NCI-H187 treated with DMSO at 0.1 percent for 48 hours (cell line): ENCODE data around the gene PBOV1.
"Not testable (repeated sequence)": the region's sequence is repeated elsewhere in the genome, so short reads cannot be mapped to it uniquely, and the experiment has no call there.

Experiments
- DNase-seq: peaks from one replicate; lab custom pipeline; 2025; lab: John Stamatoyannopoulos, UW

PBOV1 gene

DNA sequence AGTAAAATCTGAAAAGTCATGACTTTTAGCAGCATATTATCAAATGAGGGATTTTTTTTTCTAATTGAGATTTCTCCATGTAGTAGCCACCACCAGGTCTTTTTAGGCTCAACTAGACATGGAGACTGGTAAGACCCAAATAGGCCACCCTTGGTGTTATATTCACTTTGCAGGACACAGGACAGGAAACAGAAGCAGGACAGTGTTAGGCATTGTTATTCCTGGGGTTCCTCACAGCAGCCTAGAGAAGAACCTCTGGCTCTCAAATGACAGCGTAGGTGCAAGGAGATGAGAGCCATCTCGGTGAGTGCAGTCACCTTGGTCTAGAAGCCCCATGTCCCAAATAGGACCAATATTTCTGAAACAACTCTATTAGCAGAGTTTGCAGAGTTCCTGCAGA lies 19.2 kb upstream of the PBOV1 start:
- DNase-seq: no peak

DNA sequence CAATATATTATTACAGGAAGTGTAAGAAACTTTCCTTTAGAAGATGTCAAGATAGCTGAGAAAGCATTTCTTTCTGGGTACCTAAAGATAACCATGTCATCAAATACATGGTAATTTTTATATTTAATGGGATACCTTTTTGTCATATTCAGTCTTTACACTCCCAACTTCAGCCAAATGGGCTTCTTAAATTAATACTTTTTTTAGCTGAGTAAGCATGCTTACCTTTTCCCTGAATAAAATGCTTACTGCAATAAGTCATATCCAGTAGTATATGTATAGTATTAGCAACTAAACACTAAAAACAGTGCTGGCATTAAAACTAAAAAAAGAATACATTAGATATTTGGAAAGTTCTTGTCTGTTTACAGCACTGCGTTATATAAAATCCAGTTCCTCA lies 17.4 kb upstream of the PBOV1 start:
- no peak for DNase-seq

DNA sequence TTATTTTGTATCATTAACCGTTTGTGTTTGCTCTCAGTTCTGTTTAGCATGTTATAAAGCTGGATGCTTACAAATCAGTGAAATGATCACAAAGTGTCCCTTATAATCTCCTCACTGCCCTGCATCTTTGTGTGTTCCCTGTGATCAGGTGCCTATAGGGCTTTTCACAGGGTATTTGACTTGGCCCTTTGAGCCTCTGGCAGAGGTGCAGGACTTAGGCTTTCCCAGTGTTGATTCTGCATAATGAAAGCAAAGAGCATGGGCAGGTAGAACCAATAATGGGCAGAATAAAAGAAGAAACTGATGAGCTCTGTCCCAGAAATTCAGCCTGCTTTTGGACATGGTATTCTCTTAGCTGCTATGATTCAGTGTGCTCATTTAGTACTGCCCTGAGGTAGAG lies 16.9 kb upstream of the PBOV1 start:
- no peak for DNase-seq

DNA sequence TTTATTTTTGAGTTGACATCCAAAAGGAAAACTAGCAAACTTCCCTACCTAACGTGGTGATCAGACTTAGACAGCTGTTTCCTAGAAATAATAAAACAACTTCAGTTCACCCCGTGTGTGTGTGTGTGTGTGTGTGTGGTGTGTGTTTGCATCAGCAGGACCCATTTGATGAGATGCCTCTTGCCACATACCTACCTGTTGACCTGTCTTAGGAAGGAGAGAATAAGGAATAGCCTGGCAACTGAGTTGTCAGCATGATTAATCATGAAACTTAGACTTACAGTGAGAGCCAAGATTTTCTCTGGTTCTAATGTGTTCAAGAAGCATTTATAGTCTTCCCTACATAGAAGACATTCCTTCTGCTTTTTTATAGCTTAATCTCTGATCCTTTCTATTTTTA lies 16.1 kb upstream of the PBOV1 start:
- no peak for DNase-seq

DNA sequence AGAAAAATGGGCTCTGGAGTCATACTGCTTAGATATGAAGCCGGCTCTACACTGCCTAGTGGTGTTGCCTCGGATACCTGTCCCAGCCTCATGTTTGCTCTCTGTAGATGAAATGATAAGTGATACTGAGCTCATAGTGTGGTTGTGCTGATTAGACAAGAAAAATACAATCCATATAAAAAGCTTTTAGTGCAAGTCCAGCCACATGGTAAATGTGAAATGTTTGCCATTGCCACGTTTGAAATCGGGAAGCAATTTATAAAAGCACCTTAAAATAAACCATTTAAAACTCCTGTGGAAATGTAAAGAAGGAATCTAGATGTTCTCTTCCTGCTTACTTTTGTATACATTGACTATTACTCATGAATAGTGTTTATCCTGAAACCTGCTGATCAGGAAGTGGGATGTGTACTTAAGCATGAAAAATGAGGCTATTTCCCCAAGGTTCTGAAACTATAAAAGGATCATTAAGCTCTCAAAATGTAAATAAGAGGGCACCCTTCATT lies 13.1 kb upstream of the PBOV1 start:
- DNase-seq: peak; percentile 50

DNA sequence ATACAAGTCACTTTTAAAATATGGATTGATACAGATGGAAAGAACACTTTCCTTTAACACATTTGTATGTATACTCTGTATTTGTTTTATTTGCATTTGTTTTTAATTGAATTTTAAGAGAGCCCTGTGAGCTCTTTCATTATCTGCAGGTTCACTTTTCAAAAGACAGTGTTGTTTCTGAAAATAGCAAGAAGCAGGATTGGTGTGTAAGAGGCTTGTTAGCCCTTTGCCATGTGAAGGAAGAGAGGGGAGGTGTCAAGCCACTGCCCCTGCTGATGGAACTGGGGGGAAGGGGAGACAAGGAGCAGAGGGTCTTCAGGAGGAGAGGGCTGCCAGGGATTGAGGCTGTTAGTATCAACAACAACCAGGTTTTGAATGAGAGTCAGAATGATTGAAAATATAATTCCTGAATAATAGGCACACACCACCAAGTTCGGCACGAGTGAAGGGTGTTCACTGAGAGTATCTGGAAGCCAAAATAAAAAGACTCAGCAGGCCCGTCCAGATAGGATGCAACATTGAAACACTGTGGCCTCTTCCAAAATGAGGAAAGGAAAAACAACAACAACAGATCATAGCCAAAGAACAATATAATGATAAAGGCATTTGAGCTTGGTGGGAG lies 12.6 kb upstream of the PBOV1 start:
- no peak for DNase-seq

DNA sequence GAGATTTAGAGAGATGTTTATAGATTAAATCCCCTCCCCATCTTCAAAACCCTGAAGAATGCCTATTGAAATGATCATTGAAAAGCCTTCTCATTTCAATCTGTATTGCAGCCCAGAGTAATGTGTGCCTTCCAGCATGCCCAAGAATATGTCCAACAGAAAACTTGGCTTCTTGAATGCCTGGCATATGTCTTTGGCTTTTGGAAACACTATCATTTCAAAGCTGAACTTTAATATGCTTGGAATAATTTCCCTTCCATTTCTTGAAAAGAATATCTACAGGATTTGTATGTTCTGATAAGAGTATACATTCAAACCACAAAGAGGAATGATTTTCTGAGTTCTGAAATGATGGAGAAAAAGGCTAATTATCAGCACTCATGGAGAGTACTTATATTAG lies 11.9 kb upstream of the PBOV1 start:
- DNase-seq: no peak

DNA sequence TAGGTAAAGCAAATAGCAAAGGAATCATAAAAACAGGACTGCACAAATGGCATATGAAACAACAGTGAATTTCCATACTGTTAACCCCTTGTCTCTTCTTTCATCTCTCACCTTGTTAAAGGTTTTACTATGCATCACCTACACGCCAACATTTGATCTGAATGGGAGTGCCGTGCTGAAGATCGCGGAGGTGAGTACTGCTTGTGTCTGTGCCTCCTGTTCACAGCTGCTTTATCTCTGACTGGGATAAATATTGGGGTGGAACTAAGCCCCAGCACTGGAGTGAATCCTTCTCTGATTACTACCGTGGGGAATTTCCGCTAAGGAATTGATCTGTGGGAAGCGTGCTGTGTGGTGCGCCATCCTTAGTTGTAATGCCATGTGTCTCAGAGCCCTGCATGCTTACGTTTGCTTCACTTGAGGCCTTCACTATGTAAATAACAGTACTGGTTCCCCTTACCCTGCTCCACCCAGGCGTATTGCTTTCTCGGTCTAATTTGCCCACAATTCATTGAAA lies 11.4 kb upstream of the PBOV1 start:
- no peak for DNase-seq

DNA sequence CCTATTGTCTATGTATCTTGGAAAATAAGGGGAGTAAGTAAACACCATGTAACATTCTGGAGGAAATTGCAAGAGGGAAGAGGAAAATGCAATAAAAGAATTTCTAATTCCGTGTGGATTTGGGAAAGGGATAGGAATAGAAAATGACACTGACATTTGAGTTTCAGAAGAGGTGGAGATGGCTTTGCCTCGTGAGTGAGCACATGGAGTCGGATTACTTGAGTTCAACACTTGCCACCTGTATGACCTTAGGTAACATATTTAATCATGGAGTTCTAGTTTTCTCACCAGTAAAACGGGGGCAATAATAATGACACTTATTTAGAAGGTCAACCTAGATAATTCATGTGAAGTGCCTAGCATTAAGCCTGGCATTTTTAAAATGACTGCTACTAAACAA lies 10.8 kb upstream of the PBOV1 start:
- no peak for DNase-seq

DNA sequence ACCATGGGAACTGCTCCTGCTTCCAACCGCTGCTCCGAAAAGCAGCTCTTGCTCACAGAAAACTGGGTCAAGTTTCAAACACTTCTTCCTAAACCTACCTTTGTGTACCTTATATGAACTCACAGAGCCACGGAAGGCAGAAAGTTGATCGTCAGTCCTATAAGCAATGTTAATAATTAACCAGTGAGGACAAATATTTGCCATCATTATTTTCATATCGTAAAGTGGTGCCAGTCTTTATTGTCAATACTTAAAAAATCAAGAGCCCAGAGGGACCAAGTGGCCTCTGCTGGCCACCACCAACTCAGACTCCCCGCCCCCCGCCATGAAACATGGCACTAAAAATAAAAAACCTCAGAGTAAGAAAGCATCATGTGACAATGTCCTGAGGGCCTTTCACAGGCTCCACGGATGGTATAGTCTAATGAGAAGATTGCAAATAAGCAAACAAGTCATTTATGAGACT lies 9.1 kb upstream of the PBOV1 start:
- no peak for DNase-seq

DNA sequence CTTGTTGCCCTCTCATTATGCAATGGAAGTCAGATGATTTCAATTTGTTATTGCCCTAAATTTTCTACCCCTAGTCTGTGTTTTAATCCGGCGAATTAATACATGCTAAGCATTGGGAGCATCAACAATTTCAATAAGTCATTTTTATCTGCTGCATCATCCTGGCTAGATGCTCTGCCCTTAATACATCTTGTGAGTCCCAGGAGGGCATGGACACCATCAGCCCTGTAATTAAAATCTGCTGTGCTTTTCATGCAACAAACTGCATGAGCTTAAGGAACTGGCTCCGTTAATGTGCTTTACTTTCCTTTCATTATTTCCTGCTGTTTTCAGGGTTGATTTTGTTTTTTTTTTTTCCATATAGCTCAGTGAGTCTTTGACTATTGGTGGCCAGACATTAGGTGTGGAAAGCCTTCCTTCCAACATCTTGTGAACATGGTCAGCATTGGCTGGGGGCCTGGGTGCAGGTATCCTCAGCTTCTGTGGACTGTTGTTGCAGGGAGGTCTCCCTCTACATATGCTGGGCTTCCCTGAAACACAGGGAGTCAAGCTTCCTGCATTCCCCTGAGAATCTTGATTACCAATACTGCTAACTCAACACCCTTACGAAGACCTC lies 8.5 kb upstream of the PBOV1 start:
- DNase-seq: no peak

DNA sequence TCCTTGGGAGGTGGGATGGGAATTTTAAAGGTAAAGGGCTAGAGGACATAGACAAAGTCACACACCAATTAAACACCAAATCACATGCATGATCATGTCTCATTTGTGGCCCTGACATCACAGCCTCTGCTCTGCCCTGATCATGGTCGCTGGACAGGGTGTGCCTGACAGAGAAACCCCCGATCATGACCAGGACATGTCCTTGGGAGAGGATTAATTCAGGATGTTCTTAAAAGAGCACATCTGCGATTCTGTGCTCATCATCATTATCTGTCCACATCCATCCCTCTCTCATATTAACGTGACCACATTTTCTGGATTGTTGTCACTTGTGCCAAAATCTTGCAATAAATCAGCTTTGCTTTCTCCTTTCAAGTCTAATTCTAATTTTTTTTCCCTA lies 7.7 kb upstream of the PBOV1 start:
- DNase-seq: no peak

DNA sequence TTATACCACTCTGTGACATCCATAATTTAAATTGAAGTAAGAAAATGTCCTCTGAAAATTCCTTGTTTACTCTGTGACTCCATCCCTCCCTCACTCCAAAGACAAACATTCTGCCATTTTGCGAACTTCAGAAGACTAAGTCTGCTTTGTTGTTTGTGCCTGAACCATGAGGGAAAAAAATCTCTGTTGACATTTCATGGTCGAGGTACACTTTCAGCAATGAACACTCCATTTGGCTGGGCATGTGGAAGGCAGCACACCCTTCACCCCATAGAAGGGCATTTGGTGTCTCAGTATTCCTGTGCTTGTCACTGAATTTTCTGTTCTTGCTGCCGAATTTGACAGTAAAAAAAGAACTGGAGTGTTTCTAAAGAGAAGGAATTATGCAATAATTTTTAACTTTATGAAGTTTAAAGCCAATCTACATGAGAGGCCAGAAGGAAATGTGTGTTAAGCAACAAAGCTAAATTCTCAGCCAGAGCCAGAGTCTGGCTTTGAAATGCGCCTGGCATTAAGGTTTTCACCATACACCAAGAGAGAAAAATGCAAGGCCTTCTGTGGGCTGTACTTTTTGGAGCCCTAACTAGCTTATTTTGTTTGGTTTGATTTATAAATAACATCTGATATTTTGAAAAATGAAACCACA lies 4.7 kb upstream of the PBOV1 start:
- no peak for DNase-seq

DNA sequence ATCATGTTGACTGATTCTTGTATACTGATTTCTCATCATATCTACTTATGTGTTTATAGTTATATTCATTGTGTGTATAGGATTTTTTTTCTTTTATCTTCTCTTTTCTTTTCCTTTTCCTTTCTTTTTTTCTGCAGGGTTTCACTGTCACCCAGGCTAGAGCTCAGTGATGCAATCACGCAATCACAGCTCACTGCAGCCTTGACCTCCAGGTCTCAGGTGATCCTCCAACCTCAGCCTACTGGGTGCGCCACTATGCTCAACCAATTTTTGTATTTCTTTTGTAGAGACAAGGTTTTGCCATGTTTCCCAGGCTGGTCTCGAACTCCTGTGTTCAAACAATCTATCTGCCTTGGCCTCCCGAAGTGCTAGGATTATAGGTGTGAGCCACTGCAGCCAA lies 1.6 kb upstream of the PBOV1 start:
- DNase-seq: no peak

DNA sequence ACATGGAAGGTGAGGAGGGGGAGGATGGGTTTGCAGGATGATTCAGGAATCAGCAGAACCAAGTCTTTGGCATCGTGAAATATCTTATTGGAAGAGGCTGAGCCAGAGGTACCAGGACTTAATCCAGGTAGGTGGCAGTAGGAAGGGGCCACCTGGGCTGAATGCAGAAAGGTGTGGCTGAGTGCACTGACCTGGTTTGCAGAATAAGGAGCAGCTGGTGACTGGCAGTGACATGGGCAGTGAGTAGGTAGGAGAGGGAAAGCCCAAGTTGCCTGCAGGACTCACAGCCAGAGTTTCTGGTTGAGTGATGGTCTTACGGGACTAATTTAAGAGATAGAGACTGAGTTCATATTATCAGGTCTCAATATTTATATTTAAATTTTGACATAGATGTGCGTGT lies 1.1 kb upstream of the PBOV1 start:
- no peak for DNase-seq

DNA sequence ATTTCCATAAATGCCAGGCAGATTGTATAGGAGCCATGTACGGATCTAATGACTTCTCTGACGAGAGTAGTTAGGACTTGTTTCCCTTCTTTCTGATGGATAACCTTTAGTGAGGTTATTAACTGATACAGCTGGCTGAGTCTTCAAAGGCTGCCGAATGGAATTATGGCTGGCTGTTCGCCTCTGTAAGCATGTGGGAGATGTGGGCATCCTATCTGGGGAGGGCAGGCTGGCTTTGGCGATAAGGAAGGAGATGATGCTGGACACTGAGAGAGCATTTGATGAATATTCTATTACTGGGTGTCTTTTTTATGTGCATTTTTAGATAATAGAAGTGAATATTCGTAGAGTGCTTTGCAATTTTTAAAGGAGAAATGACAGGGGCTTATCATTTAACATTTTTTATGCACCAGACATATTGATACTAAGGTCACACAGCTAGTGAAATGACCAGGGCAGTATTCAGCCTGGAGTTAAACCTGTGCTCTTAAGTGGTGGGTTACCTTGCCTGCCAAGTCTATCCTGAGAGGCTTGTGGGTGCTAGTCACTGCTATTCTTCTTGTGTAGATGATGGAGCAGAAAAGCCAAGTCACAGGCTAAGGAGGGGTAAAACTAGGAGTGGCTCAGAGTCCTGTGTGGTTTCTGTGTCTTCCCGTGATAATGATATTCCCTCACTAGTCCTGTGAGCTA lies 3.1 kb downstream of the PBOV1 start:
- DNase-seq: no peak

DNA sequence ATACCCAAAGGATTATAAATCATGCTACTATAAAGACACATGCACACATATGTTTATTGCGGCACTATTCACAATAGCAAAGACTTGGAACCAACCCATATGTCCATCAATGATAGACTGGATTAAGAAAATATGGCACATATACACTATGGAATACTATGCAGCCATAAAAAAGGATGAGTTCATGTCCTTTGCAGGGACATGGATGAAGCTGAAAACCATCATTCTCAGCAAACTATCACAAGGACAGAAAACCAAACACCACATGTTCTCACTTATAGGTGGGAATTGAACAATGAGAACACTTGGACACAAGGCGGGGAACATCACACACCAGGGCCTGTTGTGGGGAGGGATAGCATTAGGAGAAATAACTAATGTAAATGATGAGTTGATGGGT lies 5.8 kb downstream of the PBOV1 start:
- DNase-seq: not testable (repeated sequence)

DNA sequence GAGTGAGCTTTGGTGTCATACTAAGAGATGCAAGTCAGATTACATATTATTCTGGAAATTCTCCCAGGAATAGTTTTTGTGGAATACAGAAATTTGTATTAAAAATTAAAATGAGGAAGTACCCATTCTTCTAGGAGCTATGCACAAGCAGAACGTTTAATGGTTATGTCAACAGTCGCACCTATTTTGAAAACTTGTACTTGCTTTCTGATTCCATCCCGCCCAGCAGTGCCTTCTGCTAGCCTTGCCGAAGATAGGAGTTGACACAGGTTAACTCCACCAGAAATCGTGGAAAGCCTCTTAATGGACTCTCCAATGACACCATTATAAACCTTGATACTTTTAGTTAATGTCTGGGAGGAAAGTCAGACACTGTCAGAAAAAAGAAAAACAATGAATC lies 6.7 kb downstream of the PBOV1 start:
- no peak for DNase-seq

DNA sequence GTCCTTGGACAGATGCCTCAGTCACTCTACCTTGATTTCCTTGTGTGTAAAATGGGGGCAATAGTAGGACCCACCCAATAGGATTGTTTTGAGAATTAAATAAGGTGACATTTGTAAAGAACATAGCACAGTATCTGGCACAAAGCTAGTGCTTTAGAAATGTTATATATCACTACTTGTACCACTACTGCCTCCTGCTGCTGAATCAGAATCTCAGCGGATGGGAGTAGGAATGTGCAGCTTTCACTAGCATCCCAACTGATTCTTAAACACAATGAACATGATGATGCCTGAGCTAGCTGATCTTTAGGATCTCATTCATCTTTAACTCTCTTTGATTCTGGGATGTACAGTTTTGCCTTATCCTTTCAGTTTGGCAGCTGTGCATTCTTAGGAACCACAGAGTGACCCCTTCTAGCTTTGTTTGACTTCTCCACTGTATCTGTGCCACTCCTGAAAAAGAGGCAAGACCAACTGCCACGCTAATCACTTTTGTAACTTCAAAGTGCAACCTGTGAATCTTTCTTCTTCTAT lies 7.2 kb downstream of the PBOV1 start:
- no peak for DNase-seq

DNA sequence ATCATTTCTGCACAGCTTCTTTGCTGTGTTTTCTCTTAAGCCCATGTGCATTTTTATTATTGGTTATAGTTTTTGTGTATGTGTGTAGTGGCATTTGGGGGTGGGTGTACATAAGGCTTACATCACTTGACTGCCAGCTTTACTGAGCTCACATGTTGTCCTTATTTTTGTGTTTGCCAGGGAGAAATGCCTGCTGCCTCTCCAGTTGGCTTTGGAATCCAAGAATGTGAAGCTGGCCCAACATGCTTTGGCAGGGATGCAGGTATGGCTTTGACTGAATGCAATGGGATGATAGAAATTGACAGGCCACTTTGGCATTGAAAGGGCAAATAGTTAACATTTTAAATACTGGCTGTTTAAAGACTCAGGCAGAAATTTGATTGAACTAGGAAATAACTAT lies 11.4 kb downstream of the PBOV1 start:
- no peak for DNase-seq

DNA sequence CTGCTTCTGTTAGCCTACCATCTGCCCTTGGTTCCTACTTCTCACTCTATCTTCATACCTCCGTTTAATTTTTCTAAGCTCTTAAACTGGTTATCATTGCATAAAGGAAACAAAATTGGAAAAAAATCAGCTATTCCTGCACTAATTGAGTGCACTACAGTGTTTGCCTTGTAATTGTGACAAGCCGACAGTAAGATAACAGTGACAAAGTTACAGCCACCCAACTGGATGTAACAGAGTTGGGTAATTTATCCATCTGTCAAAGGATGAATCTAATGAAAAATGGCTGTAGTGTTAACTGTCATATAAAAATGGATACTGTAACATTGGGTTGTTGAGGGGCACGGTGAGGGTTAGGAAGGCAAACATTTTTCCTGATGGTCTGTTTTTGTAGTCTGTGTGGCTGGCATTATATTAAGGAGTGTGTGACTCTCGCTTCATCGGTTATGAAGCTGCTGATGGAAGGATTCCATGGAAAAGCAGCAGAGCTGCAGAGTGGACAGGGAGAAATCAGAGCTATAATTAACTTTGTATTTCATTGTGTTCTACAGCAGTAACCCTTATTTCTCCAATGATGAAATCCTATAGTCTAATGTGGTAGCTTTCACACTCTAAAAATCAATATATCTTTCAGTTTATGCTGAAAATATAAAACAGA lies 12.7 kb downstream of the PBOV1 start:
- no peak for DNase-seq
